CD4-positive, CD25-positive, alpha-beta regulatory T cell (primary cell): Measurements from ENCODE around the gene LTC4S. TPM values are rescaled to one million over a fixed set of nuclear protein-coding genes. Genes with fewer than 3 reads are reported as not detected.

ENCODE experiments used
- ATAC-seq, 2 donors: fragments of 150-1000 bp; cut with Tn5 transposase; one replicate each; pipeline ENCODE4 v1.10.0; 2021; ENCODE audit warnings: low read depth in 2 of 2, moderate number of reproducible peaks in 2 of 2, moderate library complexity in 1 of 2
- DNase-seq, 3 donors: peaks; one replicate each; pipeline versions ENCODE4 v3.0.0 to v3.0.0-alpha.2; 2012 to 2022; ENCODE audit warnings: mixed read lengths in 1 of 3
- H3K27ac ChIP-seq: one replicate; pipeline ENCODE4 v1.7.0; 2013; ENCODE audit warnings: mild to moderate bottlenecking, low read length; ENCODE audit not compliant: insufficient read depth, poor library complexity, severe bottlenecking
- H3K27me3 ChIP-seq: one replicate; pipeline ENCODE4 v1.7.0; 2013; ENCODE audit warnings: low read length; ENCODE audit not compliant: control insufficient read depth, insufficient read depth
- H3K36me3 ChIP-seq: one replicate; pipeline ENCODE4 v1.7.0; 2013; ENCODE audit warnings: mild to moderate bottlenecking, low read length, moderate library complexity; ENCODE audit not compliant: control insufficient read depth, insufficient read depth
- H3K4me1 ChIP-seq: 2 replicates; pipeline ENCODE4 v1.7.0; 2013; ENCODE audit warnings: mild to moderate bottlenecking, low read length; ENCODE audit not compliant: insufficient read depth, control insufficient read depth, poor library complexity, severe bottlenecking
- H3K4me3 ChIP-seq: one replicate; pipeline ENCODE4 v1.7.0; 2013; ENCODE audit warnings: low read depth, mild to moderate bottlenecking, low read length, moderate library complexity
- H3K9me3 ChIP-seq, 2 experiments: 1 replicate in 1 of 2; 2 replicates in 1 of 2; pipeline ENCODE4 v1.7.0; 2013; ENCODE audit warnings: low read length in 2 of 2, mild to moderate bottlenecking in 1 of 2, moderate library complexity in 1 of 2; ENCODE audit not compliant: control insufficient read depth in 2 of 2
- H3K27ac Mint-ChIP-seq, 3 donors: one replicate each; pipeline ENCODE4 v1.8.0; 2020 to 2022; ENCODE audit warnings: mild to moderate bottlenecking in 3 of 3, mixed read lengths in 3 of 3, moderate library complexity in 2 of 3
- H3K27me3 Mint-ChIP-seq: one replicate; pipeline ENCODE4 v1.8.0; 2022; ENCODE audit warnings: mild to moderate bottlenecking, mixed read lengths
- H3K36me3 Mint-ChIP-seq: one replicate; pipeline ENCODE4 v1.8.0; 2020; ENCODE audit warnings: mixed read lengths
- H3K4me1 Mint-ChIP-seq, 4 donors: one replicate each; pipeline ENCODE4 v1.8.0; 2020 to 2022; ENCODE audit warnings: mixed read lengths in 4 of 4, mild to moderate bottlenecking in 1 of 4
- H3K4me3 Mint-ChIP-seq, 4 donors: one replicate each; pipeline ENCODE4 v1.8.0; 2020 to 2022; ENCODE audit warnings: mild to moderate bottlenecking in 4 of 4, mixed read lengths in 4 of 4, moderate library complexity in 3 of 4
- H3K9me3 Mint-ChIP-seq, 7 donors: one replicate each; pipeline ENCODE4 v1.8.0; 2020 to 2022; ENCODE audit warnings: mixed read lengths in 7 of 7, mild to moderate bottlenecking in 3 of 7, moderate library complexity in 2 of 7
- polyA plus RNA-seq, 4 donors: library from polyadenylated mRNA; unstranded; fragments of 300-500 nt; fragmentation: Illumina TruSeq; gene quantifications; one replicate each; pipeline ENCODE4 v1.2.3, GENCODE V29; 2021
- total RNA-seq: library from RNA; stranded (reverse); gene quantifications from one replicate; pipeline ENCODE4 v1.2.3, GENCODE V29; 2022

Gene LTC4S
- total and polyA plus RNA-seq, 5 donors from 2014 or later: 0.48 to 4.3 (median 1.8) TPM

DNA sequence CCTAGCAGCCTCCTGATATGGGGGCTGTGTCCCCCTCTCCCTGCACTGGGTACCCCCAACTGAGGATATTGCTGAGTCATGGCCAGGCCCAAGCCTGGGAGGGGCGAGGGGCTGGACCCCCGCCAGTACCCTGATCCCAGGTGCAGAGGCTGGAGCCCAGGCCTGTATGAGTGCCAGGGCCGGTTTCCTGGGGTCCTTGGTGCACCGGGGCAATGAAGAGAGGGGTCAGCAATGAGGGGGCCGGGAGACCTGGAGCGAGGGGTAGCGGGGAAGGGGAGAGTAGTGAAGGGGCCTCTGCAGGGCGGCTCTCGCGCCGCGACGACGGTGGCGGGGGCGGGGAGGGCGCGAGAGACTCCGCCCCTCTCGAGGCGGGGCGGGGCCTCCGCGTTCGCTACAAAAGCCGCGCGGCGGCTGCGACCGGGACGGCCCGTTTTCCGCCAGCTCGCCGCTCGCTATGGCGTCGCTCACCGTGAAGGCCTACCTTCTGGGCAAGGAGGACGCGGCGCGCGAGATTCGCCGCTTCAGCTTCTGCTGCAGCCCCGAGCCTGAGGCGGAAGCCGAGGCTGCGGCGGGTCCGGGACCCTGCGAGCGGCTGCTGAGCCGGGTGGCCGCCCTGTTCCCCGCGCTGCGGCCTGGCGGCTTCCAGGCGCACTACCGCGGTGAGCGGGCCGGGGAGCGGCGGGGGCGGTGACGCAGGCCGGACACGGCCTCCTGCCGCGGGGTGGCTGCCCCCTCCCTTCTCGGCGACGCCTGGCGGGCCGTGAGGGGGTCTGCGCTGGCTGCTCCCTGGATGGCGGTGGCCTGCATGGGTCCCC, 26.9 kb downstream of the LTC4S start, which contains the start of gene SQSTM1:
Gene SQSTM1, plus strand, starts transcription at position 423 of the 815 bp plus-strand sequence. Its CDS starts 32 bp downstream, at position 455.
- peaks cover 10% of the 10 kb centered on the region for H3K27me3 Mint-ChIP-seq
- H3K27ac Mint-ChIP-seq: peak within 1 kb of the TSS; percentile 97 to 98 (median 98)
- H3K9me3 Mint-ChIP-seq: peaks cover 0 to 2% (median 0%) of the 10 kb centered on the region in 7 donors
- H3K4me3 ChIP-seq: peak within 1 kb of the TSS; percentile 92
- H3K9me3 ChIP-seq: no peaks in the 10 kb centered on the region
- peaks cover 15% of the 10 kb centered on the region for H3K36me3 Mint-ChIP-seq
- H3K4me1 ChIP-seq: peaks cover 53% of the 10 kb centered on the region
- ATAC-seq (peak; percentile 57 to 58), DNase-seq (peak; percentile 77 to 84 (median 83))
- H3K27ac ChIP-seq: peak within 1 kb of the TSS; percentile 96
- H3K4me3 Mint-ChIP-seq: peak within 1 kb of the TSS; percentile 98 to 100 (median 99)
- peaks cover 30% of the 10 kb centered on the region for H3K36me3 ChIP-seq
- H3K27me3 ChIP-seq: no peaks in the 10 kb centered on the region
- peaks cover 8 to 65% (median 34%) of the 10 kb centered on the region in 4 donors for H3K4me1 Mint-ChIP-seq

DNA sequence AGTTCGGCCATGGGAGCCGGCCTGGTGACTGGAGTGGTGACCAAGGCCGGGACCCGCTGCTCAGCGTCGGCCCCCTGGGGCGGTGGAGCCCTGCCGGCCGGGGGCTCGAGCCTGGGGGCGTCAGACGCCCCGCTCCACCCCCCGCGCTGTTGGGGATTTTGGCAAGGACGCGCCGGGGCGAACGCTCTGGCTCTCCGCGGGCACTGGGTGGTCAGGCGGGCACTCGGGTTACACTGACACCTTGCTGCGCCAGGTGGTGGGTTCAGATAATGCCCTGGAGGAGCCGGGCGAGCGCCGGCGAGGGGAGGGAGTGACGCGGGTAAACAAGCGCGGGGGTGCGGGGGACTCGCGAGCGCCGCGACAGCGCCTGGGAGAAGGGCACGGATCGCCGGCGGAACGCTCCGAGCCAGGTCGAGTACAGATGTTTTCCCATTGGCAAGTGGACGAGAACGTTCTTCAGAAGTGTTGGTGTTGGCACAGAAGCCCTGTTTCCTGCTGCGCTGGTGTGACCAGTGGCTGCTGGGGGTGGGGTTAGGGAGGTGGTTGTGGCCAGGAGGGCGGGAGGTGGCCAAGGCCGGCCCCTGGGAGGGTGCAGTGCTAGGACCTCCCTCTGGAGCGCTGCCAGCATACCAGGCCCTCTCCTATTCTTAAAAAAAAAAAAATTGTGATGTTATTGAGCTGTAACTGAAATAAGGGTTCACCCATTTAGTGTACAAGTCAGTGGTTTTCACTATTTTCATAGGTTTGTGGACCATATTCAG, 27.7 kb downstream of the LTC4S start:
- Mint-ChIP-seq H3K27ac (peak overlapping the region; percentile 97 to 98 (median 98)), H3K4me1 (peaks cover 8 to 63% (median 33%) of the 10 kb centered on the region in 4 donors), H3K4me3 (peak overlapping the region; percentile 98 to 100 (median 99)), H3K9me3 (peaks cover 0 to 2% (median 0%) of the 10 kb centered on the region in 7 donors), H3K36me3 (peaks cover 15% of the 10 kb centered on the region), H3K27me3 (peaks cover 10% of the 10 kb centered on the region)
- Histone ChIP-seq H3K4me3 (peak overlapping the region; percentile 92), H3K4me1 (peaks cover 52% of the 10 kb centered on the region), H3K27ac (peak overlapping the region; percentile 96), H3K36me3 (peaks cover 33% of the 10 kb centered on the region), H3K9me3 (no peaks in the 10 kb centered on the region), H3K27me3 (no peaks in the 10 kb centered on the region)
- DNase-seq (peak; percentile 84 to 90 (median 87)), ATAC-seq (peak; percentile 59 to 60)

DNA sequence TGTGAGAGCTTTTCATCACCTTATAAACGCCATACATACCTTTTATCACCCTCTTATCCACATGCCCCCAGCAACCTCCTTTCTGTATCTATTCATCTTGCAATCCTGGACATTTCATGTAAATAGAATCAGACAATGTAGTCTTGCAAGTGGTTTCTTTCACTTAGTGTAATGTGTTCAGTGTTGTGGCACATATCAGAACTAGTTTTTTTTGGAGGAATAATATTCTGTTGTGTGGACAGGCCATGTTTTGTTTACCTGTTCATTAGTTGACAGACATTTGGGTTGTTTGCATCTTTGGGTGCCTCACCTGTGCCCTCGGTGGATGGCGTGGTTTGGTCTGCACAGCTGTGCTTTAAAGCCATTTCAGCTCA, 28.3 kb downstream of the LTC4S start:
- DNase-seq (no peak), ATAC-seq (no peak)
- peaks cover 46% of the 10 kb centered on the region for H3K4me1 ChIP-seq
- peaks cover 10% of the 10 kb centered on the region for H3K27me3 Mint-ChIP-seq
- peaks cover 8 to 66% (median 35%) of the 10 kb centered on the region in 4 donors for H3K4me1 Mint-ChIP-seq
- H3K27ac ChIP-seq: peak overlapping the region; percentile 96
- no peaks in the 10 kb centered on the region for H3K9me3 ChIP-seq
- H3K27me3 ChIP-seq: no peaks in the 10 kb centered on the region
- peaks cover 0 to 2% (median 0%) of the 10 kb centered on the region in 7 donors for H3K9me3 Mint-ChIP-seq
- H3K36me3 ChIP-seq: peaks cover 38% of the 10 kb centered on the region
- H3K4me3 Mint-ChIP-seq: peak overlapping the region; percentile 98 to 100 (median 99)
- H3K4me3 ChIP-seq: peak overlapping the region; percentile 92
- H3K36me3 Mint-ChIP-seq: peaks cover 15% of the 10 kb centered on the region
- peak overlapping the region in 2 of 3 donors; percentile 98 for H3K27ac Mint-ChIP-seq

DNA sequence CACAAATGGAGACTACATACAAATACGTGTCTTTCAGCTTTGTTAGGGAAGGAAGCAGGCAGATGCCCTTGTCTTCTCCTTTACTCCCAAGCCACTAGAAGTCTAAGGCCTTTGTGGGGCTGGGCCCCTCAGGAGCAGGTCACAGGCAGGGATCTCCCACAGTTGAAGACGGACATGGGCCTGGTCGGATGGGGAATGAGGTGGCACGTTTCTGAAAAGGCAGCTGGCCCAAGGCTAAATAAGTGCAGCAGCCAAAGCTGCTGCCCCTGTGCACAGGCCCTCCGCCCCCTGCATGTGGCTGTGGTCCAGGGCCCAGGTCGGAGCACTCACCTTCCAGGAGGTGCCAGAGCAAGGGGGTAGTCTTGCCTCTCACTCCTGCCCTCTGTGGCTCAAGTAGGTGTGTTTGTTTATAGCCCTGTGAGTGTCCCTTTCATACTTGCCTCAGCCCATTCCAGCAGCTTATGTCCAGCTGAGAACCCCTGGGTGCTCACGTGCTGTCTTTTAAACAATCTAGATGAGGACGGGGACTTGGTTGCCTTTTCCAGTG, 28.7 kb downstream of the LTC4S start:
- peak overlapping the region in 2 of 3 donors; percentile 98 for H3K27ac Mint-ChIP-seq
- peak overlapping the region; percentile 96 for H3K27ac ChIP-seq
- no peak for DNase-seq

DNA sequence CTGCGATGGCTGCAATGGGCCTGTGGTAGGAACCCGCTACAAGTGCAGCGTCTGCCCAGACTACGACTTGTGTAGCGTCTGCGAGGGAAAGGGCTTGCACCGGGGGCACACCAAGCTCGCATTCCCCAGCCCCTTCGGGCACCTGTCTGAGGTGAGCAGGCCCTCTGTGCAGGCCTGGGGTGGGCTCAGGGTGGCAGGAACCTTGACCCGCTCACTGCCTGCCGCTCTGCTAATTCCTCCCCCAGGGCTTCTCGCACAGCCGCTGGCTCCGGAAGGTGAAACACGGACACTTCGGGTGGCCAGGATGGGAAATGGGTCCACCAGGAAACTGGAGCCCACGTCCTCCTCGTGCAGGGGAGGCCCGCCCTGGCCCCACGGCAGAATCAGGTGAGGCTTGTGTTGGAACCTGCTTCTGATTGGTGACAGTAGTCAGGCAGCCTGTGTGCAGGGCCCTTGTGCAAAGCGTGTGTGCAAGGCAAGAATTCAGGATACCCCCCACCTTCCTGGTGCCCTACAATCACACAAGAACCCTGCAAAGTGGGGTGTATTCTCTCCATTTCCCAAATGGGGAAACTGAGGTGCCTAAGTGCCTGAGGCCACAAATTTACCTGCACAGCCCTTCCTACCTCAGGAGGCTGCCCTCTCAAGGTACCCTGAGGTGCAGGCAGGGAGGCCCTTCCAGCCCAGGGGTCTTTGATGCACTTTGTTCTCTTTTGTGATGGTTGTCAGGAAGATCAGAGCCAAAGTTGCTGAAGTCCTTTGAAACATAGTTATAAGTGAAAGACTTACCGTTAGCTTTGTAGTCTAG, 30.4 kb downstream of the LTC4S start:
- Histone ChIP-seq H3K9me3 (no peaks in the 10 kb centered on the region), H3K27ac (peak overlapping the region; percentile 35), H3K36me3 (peaks cover 54% of the 10 kb centered on the region), H3K27me3 (no peaks in the 10 kb centered on the region), H3K4me3 (no peak overlapping the region), H3K4me1 (peaks cover 31% of the 10 kb centered on the region)
- peaks cover 0 to 3% (median 0%) of the 10 kb centered on the region in 7 donors for H3K9me3 Mint-ChIP-seq
- H3K36me3 Mint-ChIP-seq: peaks cover 30% of the 10 kb centered on the region
- peak overlapping the region in 1 of 3 donors; percentile 46 for H3K27ac Mint-ChIP-seq
- peak overlapping the region in 3 of 4 donors; percentile 17 to 25 (median 19) for H3K4me3 Mint-ChIP-seq
- H3K4me1 Mint-ChIP-seq: peaks cover 8 to 58% (median 30%) of the 10 kb centered on the region in 4 donors
- peaks cover 10% of the 10 kb centered on the region for H3K27me3 Mint-ChIP-seq
- ATAC-seq: no peak
- DNase-seq: peak in 1 of 3 donors; percentile 1

More for the DNA sequence above, 28.7 kb downstream of the LTC4S start:
- Histone ChIP-seq H3K36me3 (peaks cover 40% of the 10 kb centered on the region), H3K4me1 (peaks cover 42% of the 10 kb centered on the region), H3K27me3 (no peaks in the 10 kb centered on the region), H3K9me3 (no peaks in the 10 kb centered on the region), H3K4me3 (peak overlapping the region; percentile 92)
- Mint-ChIP-seq H3K4me1 (peaks cover 8 to 65% (median 33%) of the 10 kb centered on the region in 4 donors), H3K36me3 (peaks cover 16% of the 10 kb centered on the region), H3K4me3 (peak overlapping the region; percentile 98 to 100 (median 99)), H3K27me3 (peaks cover 10% of the 10 kb centered on the region), H3K9me3 (peaks cover 0 to 2% (median 0%) of the 10 kb centered on the region in 7 donors)
- ATAC-seq: no peak

DNA sequence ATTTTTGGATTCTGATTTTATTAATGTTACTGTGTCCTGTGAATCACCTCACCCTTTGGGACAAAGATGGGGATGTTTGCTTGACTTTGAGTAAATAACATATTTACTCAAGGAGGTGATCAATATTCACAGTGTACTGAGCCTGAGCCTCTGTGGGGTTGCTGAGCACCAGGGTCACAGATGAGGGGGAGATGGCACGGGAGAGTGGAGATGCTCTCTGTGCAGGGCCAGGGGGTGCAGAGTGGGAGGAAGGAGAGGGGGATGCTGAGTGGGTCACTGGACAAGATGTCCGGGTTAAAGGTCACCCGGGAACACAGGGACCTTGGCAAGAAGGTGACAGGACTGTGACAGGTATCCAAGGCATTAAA, 30.9 kb downstream of the LTC4S start:
- Histone ChIP-seq H3K9me3 (no peaks in the 10 kb centered on the region), H3K36me3 (peaks cover 60% of the 10 kb centered on the region), H3K4me3 (no peak overlapping the region), H3K4me1 (peaks cover 25% of the 10 kb centered on the region), H3K27me3 (no peaks in the 10 kb centered on the region), H3K27ac (no peak overlapping the region)
- peaks cover 10% of the 10 kb centered on the region for H3K27me3 Mint-ChIP-seq
- H3K4me1 Mint-ChIP-seq: peaks cover 8 to 55% (median 32%) of the 10 kb centered on the region in 4 donors
- DNase-seq (no peak), ATAC-seq (no peak)
- H3K9me3 Mint-ChIP-seq: peaks cover 0 to 3% (median 0%) of the 10 kb centered on the region in 7 donors
- H3K36me3 Mint-ChIP-seq: peaks cover 36% of the 10 kb centered on the region
- peak overlapping the region in 3 of 4 donors; percentile 17 to 25 (median 19) for H3K4me3 Mint-ChIP-seq
- no peak overlapping the region for H3K27ac Mint-ChIP-seq
